Coronary artery (tissue), 2 donors: ENCODE results near the gene USP32.
"Not testable (repeated sequence)": the region's sequence is repeated elsewhere in the genome, so short reads cannot be mapped to it uniquely, and the experiment has no call there.

Experiments used
- DNase-seq: peaks from one replicate; pipeline ENCODE4 v3.0.0-alpha.2; 2017; ENCODE audit warnings: low spot score
- H3K27ac ChIP-seq, 2 donors: fragments of 200-600 bp; sonication (generic); one replicate each; pipeline ENCODE4 v1.5.1; 2016 to 2019
- H3K4me3 ChIP-seq: fragments of 200-600 bp; sonication (generic); 2 replicates; pipeline ENCODE4 v1.5.1; 2016; ENCODE audit warnings: mild to moderate bottlenecking, moderate library complexity
- TF ChIP-seq, protein P1 (sequence below): fragments of 200-600 bp; sonication (generic); IDR thresholded peaks from one replicate; pipeline ENCODE4 v1.5.1; 2019; ENCODE audit warnings: antibody characterized with exemption

USP32 gene, protein sequence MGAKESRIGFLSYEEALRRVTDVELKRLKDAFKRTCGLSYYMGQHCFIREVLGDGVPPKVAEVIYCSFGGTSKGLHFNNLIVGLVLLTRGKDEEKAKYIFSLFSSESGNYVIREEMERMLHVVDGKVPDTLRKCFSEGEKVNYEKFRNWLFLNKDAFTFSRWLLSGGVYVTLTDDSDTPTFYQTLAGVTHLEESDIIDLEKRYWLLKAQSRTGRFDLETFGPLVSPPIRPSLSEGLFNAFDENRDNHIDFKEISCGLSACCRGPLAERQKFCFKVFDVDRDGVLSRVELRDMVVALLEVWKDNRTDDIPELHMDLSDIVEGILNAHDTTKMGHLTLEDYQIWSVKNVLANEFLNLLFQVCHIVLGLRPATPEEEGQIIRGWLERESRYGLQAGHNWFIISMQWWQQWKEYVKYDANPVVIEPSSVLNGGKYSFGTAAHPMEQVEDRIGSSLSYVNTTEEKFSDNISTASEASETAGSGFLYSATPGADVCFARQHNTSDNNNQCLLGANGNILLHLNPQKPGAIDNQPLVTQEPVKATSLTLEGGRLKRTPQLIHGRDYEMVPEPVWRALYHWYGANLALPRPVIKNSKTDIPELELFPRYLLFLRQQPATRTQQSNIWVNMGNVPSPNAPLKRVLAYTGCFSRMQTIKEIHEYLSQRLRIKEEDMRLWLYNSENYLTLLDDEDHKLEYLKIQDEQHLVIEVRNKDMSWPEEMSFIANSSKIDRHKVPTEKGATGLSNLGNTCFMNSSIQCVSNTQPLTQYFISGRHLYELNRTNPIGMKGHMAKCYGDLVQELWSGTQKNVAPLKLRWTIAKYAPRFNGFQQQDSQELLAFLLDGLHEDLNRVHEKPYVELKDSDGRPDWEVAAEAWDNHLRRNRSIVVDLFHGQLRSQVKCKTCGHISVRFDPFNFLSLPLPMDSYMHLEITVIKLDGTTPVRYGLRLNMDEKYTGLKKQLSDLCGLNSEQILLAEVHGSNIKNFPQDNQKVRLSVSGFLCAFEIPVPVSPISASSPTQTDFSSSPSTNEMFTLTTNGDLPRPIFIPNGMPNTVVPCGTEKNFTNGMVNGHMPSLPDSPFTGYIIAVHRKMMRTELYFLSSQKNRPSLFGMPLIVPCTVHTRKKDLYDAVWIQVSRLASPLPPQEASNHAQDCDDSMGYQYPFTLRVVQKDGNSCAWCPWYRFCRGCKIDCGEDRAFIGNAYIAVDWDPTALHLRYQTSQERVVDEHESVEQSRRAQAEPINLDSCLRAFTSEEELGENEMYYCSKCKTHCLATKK (N-terminal part only)

GRCh38 chr17:60392042-60392844 is at the start of gene USP32:
TSS of gene USP32 (minus strand) at chr17:60392133. CDS start at chr17:60391939, 194 bp downstream.
- TF ChIP-seq, protein P1, sequence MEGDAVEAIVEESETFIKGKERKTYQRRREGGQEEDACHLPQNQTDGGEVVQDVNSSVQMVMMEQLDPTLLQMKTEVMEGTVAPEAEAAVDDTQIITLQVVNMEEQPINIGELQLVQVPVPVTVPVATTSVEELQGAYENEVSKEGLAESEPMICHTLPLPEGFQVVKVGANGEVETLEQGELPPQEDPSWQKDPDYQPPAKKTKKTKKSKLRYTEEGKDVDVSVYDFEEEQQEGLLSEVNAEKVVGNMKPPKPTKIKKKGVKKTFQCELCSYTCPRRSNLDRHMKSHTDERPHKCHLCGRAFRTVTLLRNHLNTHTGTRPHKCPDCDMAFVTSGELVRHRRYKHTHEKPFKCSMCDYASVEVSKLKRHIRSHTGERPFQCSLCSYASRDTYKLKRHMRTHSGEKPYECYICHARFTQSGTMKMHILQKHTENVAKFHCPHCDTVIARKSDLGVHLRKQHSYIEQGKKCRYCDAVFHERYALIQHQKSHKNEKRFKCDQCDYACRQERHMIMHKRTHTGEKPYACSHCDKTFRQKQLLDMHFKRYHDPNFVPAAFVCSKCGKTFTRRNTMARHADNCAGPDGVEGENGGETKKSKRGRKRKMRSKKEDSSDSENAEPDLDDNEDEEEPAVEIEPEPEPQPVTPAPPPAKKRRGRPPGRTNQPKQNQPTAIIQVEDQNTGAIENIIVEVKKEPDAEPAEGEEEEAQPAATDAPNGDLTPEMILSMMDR = no peak
- DNase-seq = peak; percentile 99
- H3K27ac ChIP-seq = peak within 1 kb of the TSS; percentile 90

GRCh38 chr17:60439501-60439900 is 47.6 kb upstream of the USP32 start:
- TF ChIP-seq, protein P1 = no peak
- Histone ChIP-seq H3K27ac (no peak overlapping the region), H3K4me3 (no peak overlapping the region)
- DNase-seq = no peak

More at GRCh38 chr17:60392042-60392844, at the start of gene USP32:
- H3K4me3 ChIP-seq = peak within 1 kb of the TSS; percentile 84

- no peak for DNase-seq
- no peak overlapping the region for H3K27ac ChIP-seq
- H3K4me3 ChIP-seq = no peak overlapping the region
- TF ChIP-seq, protein P1 = no peak
Measured at GRCh38 chr17:60436676-60437075, 44.7 kb upstream of the USP32 start.

DNA sequence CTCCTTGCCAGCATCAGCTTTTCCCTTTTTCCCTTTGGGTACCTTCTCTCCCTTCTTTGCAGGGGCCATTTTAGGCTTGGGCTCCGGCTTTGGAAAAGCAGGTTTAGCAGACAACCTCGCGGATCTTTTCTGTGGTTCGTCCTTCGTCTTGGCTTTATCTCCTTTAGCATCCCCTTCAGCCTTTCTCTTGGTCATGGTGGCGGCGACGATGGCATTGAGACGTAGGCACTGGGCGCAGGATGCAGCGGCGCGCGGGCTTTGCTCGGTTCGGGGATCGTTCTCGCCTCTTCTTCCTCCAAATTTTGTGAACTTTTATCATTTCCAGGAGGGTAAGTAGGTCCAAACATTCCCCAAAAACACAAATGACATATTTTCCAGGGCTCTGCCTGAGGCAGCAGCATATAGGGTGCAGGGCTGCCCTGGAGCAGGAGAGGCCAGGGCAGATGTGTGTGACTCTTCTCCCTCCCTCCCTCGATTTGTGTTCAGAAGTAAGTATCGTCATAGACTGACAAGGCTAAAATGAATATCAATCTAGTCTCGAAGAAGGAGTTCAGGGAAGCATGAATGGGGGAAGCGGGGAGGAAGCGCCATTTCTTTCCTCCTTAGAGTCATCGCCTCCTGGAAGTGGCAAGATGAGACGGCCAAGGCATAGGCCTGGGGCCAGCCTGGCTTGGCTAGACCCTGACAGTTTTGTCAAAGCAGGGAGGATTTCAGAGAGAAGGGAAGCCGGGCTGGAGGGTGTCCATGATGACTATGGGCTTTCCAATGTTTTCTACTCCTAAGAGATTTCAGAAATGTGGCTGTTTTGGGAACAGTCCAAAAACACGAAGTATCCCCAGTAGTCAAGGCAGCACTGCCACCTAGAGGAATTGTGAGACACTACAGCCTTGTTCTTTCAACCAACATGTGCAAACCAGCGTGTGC is 43.6 kb upstream of the USP32 start:
- peak; percentile 80 for DNase-seq
- TF ChIP-seq, protein P1 = peak; percentile 79
- H3K4me3 ChIP-seq = peak overlapping the region; percentile 12
- peak overlapping the region in 1 of 2 donors; percentile 63 for H3K27ac ChIP-seq

DNA sequence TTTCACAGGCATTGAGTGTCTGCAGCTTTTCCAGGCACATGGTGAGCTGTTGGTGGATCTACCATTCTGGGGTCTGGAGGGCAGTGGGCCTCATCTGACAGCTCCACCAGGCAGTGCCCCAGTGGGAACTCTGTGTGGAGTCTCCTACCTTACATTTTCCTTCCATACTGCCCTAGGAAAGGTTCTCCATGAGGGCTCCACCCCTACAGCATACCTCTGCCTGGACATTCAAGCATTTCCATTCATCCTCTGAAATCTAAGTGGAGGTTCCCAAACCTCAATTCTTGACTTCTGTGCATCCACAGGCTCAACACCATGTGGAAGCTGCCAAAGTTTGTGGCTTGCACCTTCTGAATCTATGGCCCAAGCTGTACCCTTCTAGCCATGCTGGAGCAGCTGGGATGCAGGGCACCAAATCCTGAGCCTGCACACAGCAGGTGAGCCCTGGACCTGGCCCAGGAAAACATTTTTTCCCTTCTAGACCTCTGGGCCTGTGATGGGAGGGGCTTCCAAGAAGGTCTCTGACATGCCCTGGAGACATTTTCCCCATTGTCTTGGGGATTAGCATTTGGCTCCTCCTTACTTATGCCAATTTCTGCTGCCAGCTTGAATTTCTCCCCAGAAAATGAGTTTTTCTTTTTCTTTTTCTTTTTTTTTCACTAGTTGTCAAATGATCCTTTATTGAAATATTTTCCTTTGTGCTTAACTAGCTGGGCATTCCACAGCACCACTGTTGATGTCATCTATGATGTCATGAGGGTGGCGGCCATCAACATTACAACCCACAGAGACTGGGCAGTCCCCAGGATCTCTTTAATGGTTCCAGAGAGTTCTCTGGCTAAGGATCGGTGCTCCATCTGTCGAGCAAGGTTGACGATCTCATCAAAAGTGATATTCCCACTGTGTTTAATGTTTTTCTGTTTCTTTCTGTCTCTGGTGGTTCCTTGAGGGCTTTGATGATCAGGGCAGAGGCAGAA is 41.4 kb upstream of the USP32 start:
- not testable (repeated sequence) for H3K4me3 ChIP-seq, H3K27ac ChIP-seq, DNase-seq

DNA sequence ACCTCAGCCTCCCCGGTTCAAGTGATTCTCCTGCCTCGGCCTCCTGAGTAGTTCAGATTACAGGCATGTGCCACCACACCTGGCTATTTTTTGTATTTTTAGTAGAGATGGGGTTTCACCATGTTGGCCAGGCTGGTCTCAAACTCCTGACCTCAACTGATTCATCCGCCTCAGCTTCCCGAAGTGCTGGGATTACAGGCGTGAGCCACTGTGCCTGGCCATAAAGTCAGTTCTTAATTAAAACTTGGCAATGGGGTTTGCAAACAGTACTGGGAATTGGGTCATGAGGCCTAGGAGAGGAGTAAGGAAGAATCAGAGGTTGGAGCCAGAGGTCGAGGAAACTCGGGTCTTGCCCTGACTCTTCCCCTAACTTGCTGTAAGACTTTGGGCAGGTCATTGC is 38.6 kb upstream of the USP32 start:
- not testable (repeated sequence) for H3K27ac ChIP-seq, DNase-seq, H3K4me3 ChIP-seq

DNA sequence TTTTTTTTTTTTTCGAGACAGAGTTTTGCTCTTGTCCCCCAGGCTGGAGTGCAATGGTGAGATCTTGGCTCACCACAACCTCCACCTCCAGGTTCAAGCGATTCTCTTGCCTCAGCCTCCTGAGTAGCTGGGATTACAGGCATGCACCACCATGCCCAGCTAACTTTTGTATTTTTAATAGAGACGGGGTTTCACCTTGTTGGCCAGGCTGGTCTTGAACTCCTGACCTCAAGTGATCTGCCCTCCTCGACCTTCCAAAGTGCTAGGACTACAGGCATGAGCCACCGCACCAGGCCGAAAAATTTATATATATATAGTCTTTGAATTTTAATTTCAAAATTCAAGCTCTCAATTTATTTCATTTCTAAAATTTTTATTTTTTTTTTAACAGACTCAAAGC is 36.6 kb upstream of the USP32 start:
- H3K4me3 ChIP-seq, H3K27ac ChIP-seq, DNase-seq: not testable (repeated sequence)
